GM19043 (cell line): ENCODE results near the gene RASSF1.

ENCODE experiments used
- ATAC-seq: cut with Tn5 transposase; IDR thresholded peaks from one replicate; pipeline ENCODE4 v1.9.1; 2021; ENCODE audit warnings: low read depth; ENCODE audit not compliant: unreplicated experiment

The RASSF1 gene

GRCh38 chr3:50340448-50341329 lies at the start of gene RASSF1:
TSS of gene RASSF1 (minus strand) at chr3:50340836. CDS start at chr3:50340805, 31 bp downstream.
- peak; percentile 27 for ATAC-seq

- no peak for ATAC-seq
Measured at GRCh38 chr3:50389414-50389767, 48.8 kb upstream of the RASSF1 start.

- no peak for ATAC-seq
Measured at GRCh38 chr3:50388720-50389413, 48.2 kb upstream of the RASSF1 start.

GRCh38 chr3:50388016-50388719 lies 47.5 kb upstream of the RASSF1 start:
- no peak for ATAC-seq

- no peak for ATAC-seq
Measured at GRCh38 chr3:50385754-50386153, 45.1 kb upstream of the RASSF1 start.

- ATAC-seq: no peak
Measured at GRCh38 chr3:50383750-50384149, 43.1 kb upstream of the RASSF1 start.

GRCh38 chr3:50382722-50383121 lies 42.1 kb upstream of the RASSF1 start:
- ATAC-seq: no peak

GRCh38 chr3:50381383-50381782 lies 40.7 kb upstream of the RASSF1 start:
- ATAC-seq: no peak

- no peak for ATAC-seq
Measured at GRCh38 chr3:50380405-50381085, 39.9 kb upstream of the RASSF1 start.

- ATAC-seq: no peak
Measured at GRCh38 chr3:50378757-50379156, 38.1 kb upstream of the RASSF1 start.

GRCh38 chr3:50378024-50378423 lies 37.4 kb upstream of the RASSF1 start:
- no peak for ATAC-seq

GRCh38 chr3:50375258-50375931 lies 34.8 kb upstream of the RASSF1 start:
- no peak for ATAC-seq

GRCh38 chr3:50374363-50375257 lies 34.0 kb upstream of the RASSF1 start:
- ATAC-seq: no peak

GRCh38 chr3:50373146-50374051 lies 32.8 kb upstream of the RASSF1 start:
- ATAC-seq: no peak

GRCh38 chr3:50372349-50372748 lies 31.7 kb upstream of the RASSF1 start:
- ATAC-seq: no peak

GRCh38 chr3:50371133-50371685 lies 30.6 kb upstream of the RASSF1 start:
- no peak for ATAC-seq

GRCh38 chr3:50370594-50370993 lies 30.0 kb upstream of the RASSF1 start:
- no peak for ATAC-seq
